Measurements from ENCODE around the gene SAYSD1.

GRCh38 chr6:39055661-39056060 lies 59.3 kb downstream of the SAYSD1 start:
- TF ChIP-seq, protein P1, sequence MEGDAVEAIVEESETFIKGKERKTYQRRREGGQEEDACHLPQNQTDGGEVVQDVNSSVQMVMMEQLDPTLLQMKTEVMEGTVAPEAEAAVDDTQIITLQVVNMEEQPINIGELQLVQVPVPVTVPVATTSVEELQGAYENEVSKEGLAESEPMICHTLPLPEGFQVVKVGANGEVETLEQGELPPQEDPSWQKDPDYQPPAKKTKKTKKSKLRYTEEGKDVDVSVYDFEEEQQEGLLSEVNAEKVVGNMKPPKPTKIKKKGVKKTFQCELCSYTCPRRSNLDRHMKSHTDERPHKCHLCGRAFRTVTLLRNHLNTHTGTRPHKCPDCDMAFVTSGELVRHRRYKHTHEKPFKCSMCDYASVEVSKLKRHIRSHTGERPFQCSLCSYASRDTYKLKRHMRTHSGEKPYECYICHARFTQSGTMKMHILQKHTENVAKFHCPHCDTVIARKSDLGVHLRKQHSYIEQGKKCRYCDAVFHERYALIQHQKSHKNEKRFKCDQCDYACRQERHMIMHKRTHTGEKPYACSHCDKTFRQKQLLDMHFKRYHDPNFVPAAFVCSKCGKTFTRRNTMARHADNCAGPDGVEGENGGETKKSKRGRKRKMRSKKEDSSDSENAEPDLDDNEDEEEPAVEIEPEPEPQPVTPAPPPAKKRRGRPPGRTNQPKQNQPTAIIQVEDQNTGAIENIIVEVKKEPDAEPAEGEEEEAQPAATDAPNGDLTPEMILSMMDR (IDR thresholded peaks at IDR 0.05; ENCODE audit: low read length) = no peak
- no peak for TF ChIP-seq EZH2 (optimal IDR thresholded peaks at IDR 0.05; ENCODE audit: low read depth, low read length)
- no peak for TF ChIP-seq EZH2phosphoT487 (IDR thresholded peaks at IDR 0.05; ENCODE audit: low read length)
